HepG2 (cell line): ENCODE results near the gene ANKRD11. TPM values are rescaled to one million over a fixed set of nuclear protein-coding genes. Genes with fewer than 3 reads are reported as not detected.

Experiments used
- CAMTA2 ChIP-seq: sonication (generic); formaldehyde crosslinking; IDR thresholded peaks from 2 replicates; pipeline ENCODE4 v1.4.0; 2020; ENCODE audit warnings: mild to moderate bottlenecking, missing genetic modification reagents, borderline replicate concordance
- CCAR2 ChIP-seq: fragments of 200-400 bp; formaldehyde crosslinking; optimal IDR thresholded peaks from 2 replicates; pipeline ENCODE3; 2018; ENCODE audit warnings: low read depth, mild to moderate bottlenecking, low read length, moderate library complexity
- ELF3 ChIP-seq: IDR thresholded peaks from 2 replicates; pipeline ENCODE4 v1.6.1; 2016; ENCODE audit warnings: missing genetic modification reagents, missing compliant biosample characterization
- FLYWCH1 ChIP-seq: sonication (generic); formaldehyde crosslinking; IDR thresholded peaks from 2 replicates; pipeline ENCODE4 v1.8.1; 2023; ENCODE audit warnings: mild to moderate bottlenecking, missing genetic modification reagents
- MAFF ChIP-seq: IDR thresholded peaks from 2 replicates; pipeline ENCODE4 v1.6.1; 2011; ENCODE audit warnings: low read depth, low read length, improper control_type of control experiment
- NCOA5 ChIP-seq: sonication (generic); formaldehyde crosslinking; IDR thresholded peaks from 2 replicates; pipeline ENCODE4 v1.4.0; 2020; ENCODE audit warnings: missing genetic modification reagents
- PHF5A ChIP-seq: IDR thresholded peaks from one replicate; pipeline ENCODE4 v1.6.1; 2018; ENCODE audit warnings: low read depth, missing genetic modification reagents; ENCODE audit not compliant: unreplicated experiment
- RORA ChIP-seq: sonication (generic); formaldehyde crosslinking; IDR thresholded peaks from 2 replicates; pipeline ENCODE4 v1.5.0; 2020; ENCODE audit warnings: mild to moderate bottlenecking, missing genetic modification reagents, moderate library complexity
- SOX13 ChIP-seq, 3 experiments: fragments of 450-650 bp in 1 of 3; sonication (generic) in 1 of 3; formaldehyde crosslinking in 1 of 3; IDR thresholded peaks in 2 of 3; conservative IDR thresholded peaks in 1 of 3; 2 replicates each; pipeline versions ENCODE4 v1.5.0 to v1.6.1; 2016 to 2020; ENCODE audit warnings: antibody characterized with exemption in 1 of 3, mild to moderate bottlenecking in 1 of 3, missing compliant biosample characterization in 1 of 3, missing genetic modification reagents in 1 of 3, moderate library complexity in 1 of 3
- SOX5 ChIP-seq: IDR thresholded peaks from 2 replicates; pipeline ENCODE4 v1.6.1; 2016; ENCODE audit warnings: borderline replicate concordance
- SP140L ChIP-seq: sonication (generic); formaldehyde crosslinking; IDR thresholded peaks from 2 replicates; pipeline ENCODE4 v1.4.0; 2020; ENCODE audit warnings: missing genetic modification reagents, borderline replicate concordance
- TMF1 ChIP-seq: sonication (generic); formaldehyde crosslinking; IDR thresholded peaks from 2 replicates; pipeline ENCODE4 v1.8.1; 2022; ENCODE audit warnings: low read depth, missing genetic modification reagents
- ZBTB20 ChIP-seq: sonication (generic); formaldehyde crosslinking; IDR thresholded peaks from 2 replicates; pipeline ENCODE4 v1.8.1; 2023; ENCODE audit warnings: missing genetic modification reagents, low read depth, mild to moderate bottlenecking, borderline replicate concordance
- ZBTB21 ChIP-seq: sonication (generic); formaldehyde crosslinking; IDR thresholded peaks from 2 replicates; pipeline ENCODE4 v1.4.0; 2020; ENCODE audit warnings: missing genetic modification reagents
- ZNF292 ChIP-seq: sonication (generic); formaldehyde crosslinking; IDR thresholded peaks from 2 replicates; pipeline ENCODE4 v1.8.1; 2022; ENCODE audit warnings: mild to moderate bottlenecking, low read depth, missing genetic modification reagents, borderline replicate concordance
- ZNF629 ChIP-seq: sonication (generic); formaldehyde crosslinking; conservative IDR thresholded peaks from 2 replicates; pipeline ENCODE4 v1.5.0; 2020; ENCODE audit warnings: missing genetic modification reagents
- ZNF720 ChIP-seq: sonication (generic); formaldehyde crosslinking; IDR thresholded peaks from 2 replicates; pipeline ENCODE4 v1.4.0; 2020; ENCODE audit warnings: missing genetic modification reagents
- polyA plus RNA-seq, 8 experiments: library from polyadenylated mRNA; depleted of rRNA in 3 of 8; stranded (reverse) in 7 of 8; unstranded in 1 of 8; fragments of >200 nt; fragmentation: Illumina TruSeq in 4 of 8; extraction: Trizol in 4 of 8; gene quantifications; 2 replicates each; pipeline versions ENCODE4 v1.2.1 to v1.2.3, GENCODE V29; 2011 to 2016; ENCODE audit warnings: low read depth in 4 of 8, missing spikeins in 1 of 8, mixed read lengths in 1 of 8; ENCODE audit not compliant: insufficient read depth in 1 of 8
- total RNA-seq, 5 experiments: library from RNA; depleted of rRNA; stranded (reverse); fragments of >200 nt; fragmentation: Illumina TruSeq; extraction: Trizol; gene quantifications; 2 replicates each; pipeline ENCODE4 v1.2.3, GENCODE V29; 2016; ENCODE audit warnings: low read depth in 1 of 5
- TF ChIP-seq, protein P1 (sequence below): sonication (generic); formaldehyde crosslinking; IDR thresholded peaks from 2 replicates; pipeline ENCODE4 v1.4.0; 2020; ENCODE audit warnings: missing genetic modification reagents, mild to moderate bottlenecking, borderline replicate concordance
- TF ChIP-seq, protein P2 (sequence below): sonication (generic); formaldehyde crosslinking; IDR thresholded peaks from 2 replicates; pipeline ENCODE4 v1.5.0; 2020; ENCODE audit warnings: missing genetic modification reagents
- TF ChIP-seq, protein P3 (sequence below): sonication (generic); formaldehyde crosslinking; IDR thresholded peaks from 2 replicates; pipeline ENCODE4 v1.4.0; 2020; ENCODE audit warnings: low read depth, missing genetic modification reagents

Gene ANKRD11
- total and polyA plus RNA-seq, 2 of the 13 experiments (the other 11 are each of a cell fraction or from before 2014, with no cell fraction given) = 21.4 to 38.4 TPM

DNA sequence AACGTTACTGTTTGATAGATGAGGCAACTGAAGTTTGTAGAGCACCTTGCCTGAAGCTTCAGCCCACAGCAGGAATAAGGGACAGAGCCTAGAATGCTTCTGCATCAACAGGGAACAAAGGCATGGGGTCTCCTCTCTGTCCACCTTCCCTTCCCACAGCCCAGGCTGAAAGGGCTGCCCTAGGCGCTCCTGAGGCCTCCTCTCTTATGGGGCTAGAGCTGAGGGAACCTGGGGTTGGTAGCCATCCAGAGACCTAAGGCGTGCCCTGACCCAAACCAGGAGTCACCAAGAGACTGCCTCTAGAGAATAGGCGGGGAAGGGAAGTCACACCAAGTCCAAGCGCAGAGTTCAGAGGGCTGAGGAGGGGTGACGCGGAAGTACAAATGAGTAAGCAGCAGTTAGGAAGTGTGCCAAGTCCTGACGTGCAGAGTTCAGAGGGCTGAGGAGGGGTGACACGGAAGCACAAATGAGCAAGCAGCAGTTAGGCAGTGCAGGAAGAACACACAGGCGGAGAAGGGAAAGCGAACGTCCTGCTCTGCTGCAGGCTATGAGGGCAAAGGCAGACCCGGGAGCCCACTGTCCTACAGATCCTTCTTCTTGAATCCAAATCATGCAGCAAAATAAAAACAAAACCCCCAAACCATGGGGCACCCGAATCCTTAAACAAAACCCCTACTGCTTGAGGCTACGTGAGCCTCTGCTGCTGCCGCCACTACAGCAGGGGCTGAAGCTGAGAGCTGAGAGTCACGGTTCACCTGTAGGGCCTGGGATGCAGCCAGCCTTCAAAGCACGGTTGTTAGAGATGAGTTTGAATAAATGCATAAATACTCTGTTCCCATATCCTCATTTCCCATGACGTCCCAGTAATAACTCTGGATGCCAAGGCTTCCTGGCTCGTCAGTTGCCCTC is 15.1 kb upstream of the ANKRD11 start (continued):
- TF ChIP-seq, protein P1, sequence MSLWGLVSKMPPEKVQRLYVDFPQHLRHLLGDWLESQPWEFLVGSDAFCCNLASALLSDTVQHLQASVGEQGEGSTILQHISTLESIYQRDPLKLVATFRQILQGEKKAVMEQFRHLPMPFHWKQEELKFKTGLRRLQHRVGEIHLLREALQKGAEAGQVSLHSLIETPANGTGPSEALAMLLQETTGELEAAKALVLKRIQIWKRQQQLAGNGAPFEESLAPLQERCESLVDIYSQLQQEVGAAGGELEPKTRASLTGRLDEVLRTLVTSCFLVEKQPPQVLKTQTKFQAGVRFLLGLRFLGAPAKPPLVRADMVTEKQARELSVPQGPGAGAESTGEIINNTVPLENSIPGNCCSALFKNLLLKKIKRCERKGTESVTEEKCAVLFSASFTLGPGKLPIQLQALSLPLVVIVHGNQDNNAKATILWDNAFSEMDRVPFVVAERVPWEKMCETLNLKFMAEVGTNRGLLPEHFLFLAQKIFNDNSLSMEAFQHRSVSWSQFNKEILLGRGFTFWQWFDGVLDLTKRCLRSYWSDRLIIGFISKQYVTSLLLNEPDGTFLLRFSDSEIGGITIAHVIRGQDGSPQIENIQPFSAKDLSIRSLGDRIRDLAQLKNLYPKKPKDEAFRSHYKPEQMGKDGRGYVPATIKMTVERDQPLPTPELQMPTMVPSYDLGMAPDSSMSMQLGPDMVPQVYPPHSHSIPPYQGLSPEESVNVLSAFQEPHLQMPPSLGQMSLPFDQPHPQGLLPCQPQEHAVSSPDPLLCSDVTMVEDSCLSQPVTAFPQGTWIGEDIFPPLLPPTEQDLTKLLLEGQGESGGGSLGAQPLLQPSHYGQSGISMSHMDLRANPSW (CRISPR knock-in tag) = peak; percentile 96
- TF ChIP-seq SOX5 (CRISPR knock-in tag) (peak; percentile 82), ELF3 (CRISPR knock-in tag) (peak; percentile 100), ZNF629 (CRISPR knock-in tag) (no peak), ZBTB21 (peak; percentile 41; the same call in 1 of the 2 replicates), SOX13 (IDR thresholded peaks at IDR 0.05) (0 out of 2 replicates have a peak, but pooled peaks have one; percentile 62), SOX13 (CRISPR knock-in tag; conservative IDR thresholded peaks at IDR 0.05 in 1 of 2, IDR thresholded peaks at IDR 0.05 in 1 of 2) (peak in 1 of 2 experiments; percentile 75; a peak in 2 of 4 replicates), CAMTA2 (CRISPR knock-in tag) (no peak; the same call in 1 of the 2 replicates), CCAR2 (no peak), SP140L (no peak), PHF5A (peak; percentile 99), FLYWCH1 (CRISPR knock-in tag) (no peak), MAFF (peak; percentile 51; the same call in 1 of the 2 replicates), RORA (CRISPR knock-in tag) (no peak), TMF1 (CRISPR knock-in tag) (no peak; the same call in 1 of the 2 replicates), ZNF720 (CRISPR knock-in tag) (no peak), ZNF292 (CRISPR knock-in tag) (peak; percentile 95), NCOA5 (CRISPR knock-in tag) (no peak), ZBTB20 (CRISPR knock-in tag) (peak; percentile 94)
- TF ChIP-seq, protein P2, sequence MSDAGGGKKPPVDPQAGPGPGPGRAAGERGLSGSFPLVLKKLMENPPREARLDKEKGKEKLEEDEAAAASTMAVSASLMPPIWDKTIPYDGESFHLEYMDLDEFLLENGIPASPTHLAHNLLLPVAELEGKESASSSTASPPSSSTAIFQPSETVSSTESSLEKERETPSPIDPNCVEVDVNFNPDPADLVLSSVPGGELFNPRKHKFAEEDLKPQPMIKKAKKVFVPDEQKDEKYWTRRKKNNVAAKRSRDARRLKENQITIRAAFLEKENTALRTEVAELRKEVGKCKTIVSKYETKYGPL (CRISPR knock-in tag) = no peak
- TF ChIP-seq, protein P3, sequence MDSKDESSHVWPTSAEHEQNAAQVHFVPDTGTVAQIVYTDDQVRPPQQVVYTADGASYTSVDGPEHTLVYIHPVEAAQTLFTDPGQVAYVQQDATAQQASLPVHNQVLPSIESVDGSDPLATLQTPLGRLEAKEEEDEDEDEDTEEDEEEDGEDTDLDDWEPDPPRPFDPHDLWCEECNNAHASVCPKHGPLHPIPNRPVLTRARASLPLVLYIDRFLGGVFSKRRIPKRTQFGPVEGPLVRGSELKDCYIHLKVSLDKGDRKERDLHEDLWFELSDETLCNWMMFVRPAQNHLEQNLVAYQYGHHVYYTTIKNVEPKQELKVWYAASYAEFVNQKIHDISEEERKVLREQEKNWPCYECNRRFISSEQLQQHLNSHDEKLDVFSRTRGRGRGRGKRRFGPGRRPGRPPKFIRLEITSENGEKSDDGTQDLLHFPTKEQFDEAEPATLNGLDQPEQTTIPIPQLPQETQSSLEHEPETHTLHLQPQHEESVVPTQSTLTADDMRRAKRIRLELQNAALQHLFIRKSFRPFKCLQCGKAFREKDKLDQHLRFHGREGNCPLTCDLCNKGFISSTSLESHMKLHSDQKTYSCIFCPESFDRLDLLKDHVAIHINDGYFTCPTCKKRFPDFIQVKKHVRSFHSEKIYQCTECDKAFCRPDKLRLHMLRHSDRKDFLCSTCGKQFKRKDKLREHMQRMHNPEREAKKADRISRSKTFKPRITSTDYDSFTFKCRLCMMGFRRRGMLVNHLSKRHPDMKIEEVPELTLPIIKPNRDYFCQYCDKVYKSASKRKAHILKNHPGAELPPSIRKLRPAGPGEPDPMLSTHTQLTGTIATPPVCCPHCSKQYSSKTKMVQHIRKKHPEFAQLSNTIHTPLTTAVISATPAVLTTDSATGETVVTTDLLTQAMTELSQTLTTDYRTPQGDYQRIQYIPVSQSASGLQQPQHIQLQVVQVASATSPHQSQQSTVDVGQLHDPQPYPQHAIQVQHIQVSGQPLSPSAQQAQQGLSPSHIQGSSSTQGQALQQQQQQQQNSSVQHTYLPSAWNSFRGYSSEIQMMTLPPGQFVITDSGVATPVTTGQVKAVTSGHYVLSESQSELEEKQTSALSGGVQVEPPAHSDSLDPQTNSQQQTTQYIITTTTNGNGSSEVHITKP (CRISPR knock-in tag) = no peak; the same call in 1 of the 2 replicates
